ENCODE measurements around the gene ANKRD55. TPM values are rescaled to one million over a fixed set of nuclear protein-coding genes. Genes with fewer than 3 reads are reported as not detected.
"Not testable (repeated sequence)": the region's sequence is repeated elsewhere in the genome, so short reads cannot be mapped to it uniquely, and the experiment has no call there.

Gene ANKRD55
- total RNA-seq: 0.79 and 1.0 TPM in 2 replicates

DNA sequence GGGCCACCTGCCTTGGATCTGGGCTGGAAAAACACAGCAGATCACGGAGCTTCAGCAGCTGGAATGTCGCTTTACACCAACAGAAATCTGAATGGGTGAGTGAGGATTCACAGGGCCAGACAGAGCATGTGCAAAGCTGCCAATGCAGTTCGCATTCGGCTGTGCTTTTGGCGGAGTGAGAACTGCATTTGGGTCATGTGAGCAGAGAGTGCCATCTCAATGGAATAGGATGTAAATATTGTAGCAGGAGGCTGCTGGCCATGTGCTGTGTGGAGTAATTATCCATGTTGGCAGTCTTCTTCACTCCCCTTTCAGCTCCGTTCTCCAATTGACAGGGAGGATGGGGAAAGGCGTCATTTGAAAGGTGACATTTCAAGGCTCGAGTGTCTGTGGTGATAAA, at the start of gene ANKRD55:
Gene ANKRD55, minus strand, starts transcription at position 101 of the 400 bp plus-strand sequence. CDS start 417 bp downstream, outside the sequence.
- no peak for DNase-seq
- no peak within 1 kb of the TSS for H3K27ac Mint-ChIP-seq
- H3K4me3 Mint-ChIP-seq: no peak within 1 kb of the TSS
- intact Hi-C loops (cut with micrococcal nuclease): no loop called here
- peaks cover 32% of the 10 kb centered on the region for H3K27me3 Mint-ChIP-seq
- H3K36me3 Mint-ChIP-seq (ENCODE audit: low read depth): no peaks in the 10 kb centered on the region
- peaks cover 5% of the 10 kb centered on the region for H3K4me1 Mint-ChIP-seq
- H3K9me3 Mint-ChIP-seq: no peaks in the 10 kb centered on the region

- H3K4me1 Mint-ChIP-seq: no peaks in the 10 kb centered on the region
- H3K36me3 Mint-ChIP-seq (ENCODE audit: low read depth): no peaks in the 10 kb centered on the region
- no peaks in the 10 kb centered on the region for H3K27me3 Mint-ChIP-seq
- H3K9me3 Mint-ChIP-seq: no peaks in the 10 kb centered on the region
- H3K27ac Mint-ChIP-seq: no peak overlapping the region
- no peak for DNase-seq
- H3K4me3 Mint-ChIP-seq: no peak overlapping the region
- intact Hi-C loops (cut with micrococcal nuclease): no loop called here
Observed at GRCh38 chr5:56282216-56282615, 49.1 kb upstream of the ANKRD55 start.

DNA sequence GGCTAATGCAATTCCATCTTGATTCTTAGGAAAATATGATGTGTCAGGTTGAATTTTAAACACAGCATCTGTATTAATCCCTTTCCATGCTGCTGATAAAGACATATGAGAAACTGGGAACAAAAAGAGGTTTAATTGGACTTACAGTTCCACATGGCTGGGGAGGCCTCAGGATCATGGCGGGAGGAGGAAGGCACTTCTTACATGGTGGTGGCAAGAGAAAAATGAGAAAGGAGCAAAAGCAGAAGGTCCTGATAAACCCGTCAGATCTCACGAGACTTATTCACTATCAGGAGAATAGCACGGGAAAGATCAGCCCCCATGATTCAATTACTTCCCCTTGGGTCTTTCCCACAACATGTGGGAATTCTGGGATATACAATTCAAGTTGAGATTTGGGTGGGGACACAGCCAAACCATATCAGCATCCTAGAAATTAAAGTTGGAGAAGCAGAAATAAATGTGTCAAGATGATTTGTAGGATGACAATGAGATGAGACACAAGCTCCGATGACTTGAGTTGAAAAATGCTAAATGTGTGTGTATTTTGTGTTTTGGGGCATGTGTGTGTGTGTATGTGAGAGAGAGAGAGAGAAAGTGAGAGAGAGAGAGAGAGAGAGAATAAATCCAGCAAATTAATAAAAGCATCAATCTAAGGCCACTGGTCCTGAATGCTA, 48.5 kb upstream of the ANKRD55 start:
- Mint-ChIP-seq H3K4me1 (no peaks in the 10 kb centered on the region), H3K27me3 (no peaks in the 10 kb centered on the region), H3K36me3 (ENCODE audit: low read depth) (no peaks in the 10 kb centered on the region), H3K4me3 (no peak overlapping the region), H3K9me3 (peaks cover under 1% of the 10 kb centered on the region), H3K27ac (no peak overlapping the region)
- intact Hi-C loops (cut with micrococcal nuclease): no loop called here
- DNase-seq: no peak

DNA sequence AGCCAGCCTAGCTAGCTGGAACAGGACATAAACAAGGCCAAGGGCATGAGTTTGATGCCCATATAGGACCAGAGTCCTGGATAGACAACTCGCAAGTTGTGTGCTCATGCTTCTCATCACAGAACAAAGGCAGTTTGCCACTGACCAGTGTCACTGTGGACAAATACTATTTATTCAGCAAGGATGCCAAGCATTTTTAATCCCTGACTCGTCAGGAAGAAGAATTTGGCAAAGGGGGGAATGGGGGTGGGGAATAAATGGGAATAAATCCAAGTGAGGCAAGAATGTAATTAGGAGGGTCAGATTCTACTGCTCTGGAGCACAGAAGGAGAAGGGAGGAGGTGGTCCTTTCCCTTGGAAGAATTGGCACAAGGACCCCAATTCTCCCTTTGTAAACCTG, 46.8 kb upstream of the ANKRD55 start:
- DNase-seq: no peak
- intact Hi-C loops (cut with micrococcal nuclease): loop anchor here (10.0 kb wide), 1 partner anchor 415 kb away; no protein-coding TSS in a partner anchor
- Mint-ChIP-seq H3K36me3 (ENCODE audit: low read depth) (peaks cover 3% of the 10 kb centered on the region), H3K4me3 (no peak overlapping the region), H3K27me3 (no peaks in the 10 kb centered on the region), H3K9me3 (peaks cover 12% of the 10 kb centered on the region), H3K4me1 (no peaks in the 10 kb centered on the region), H3K27ac (no peak overlapping the region)

DNA sequence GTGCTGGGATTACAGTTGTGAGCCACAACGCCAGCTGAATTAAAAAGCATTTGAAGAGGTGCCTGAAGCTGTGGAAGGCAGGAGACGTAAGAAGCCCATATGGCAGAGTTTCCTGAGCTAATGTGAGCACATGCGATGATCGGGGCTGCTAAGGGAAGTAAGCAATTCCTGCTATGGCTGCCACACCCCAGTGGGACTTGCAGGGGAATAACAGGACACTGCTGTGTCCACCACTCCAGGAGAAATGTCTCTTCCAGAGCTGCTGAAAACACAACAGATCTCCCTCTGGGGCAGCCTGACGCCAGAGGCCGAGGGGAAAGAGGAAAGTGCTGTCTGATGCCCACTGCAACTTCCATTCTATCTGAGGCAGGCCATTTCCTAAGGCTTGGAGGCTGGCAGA, 46.2 kb upstream of the ANKRD55 start:
- Mint-ChIP-seq H3K4me1 (no peaks in the 10 kb centered on the region), H3K36me3 (ENCODE audit: low read depth) (peaks cover 3% of the 10 kb centered on the region), H3K9me3 (peaks cover 12% of the 10 kb centered on the region), H3K27me3 (no peaks in the 10 kb centered on the region), H3K4me3 (no peak overlapping the region), H3K27ac (no peak overlapping the region)
- DNase-seq: no peak
- intact Hi-C loops (cut with micrococcal nuclease): loop anchor here (10.0 kb wide), 1 partner anchor 416 kb away; no protein-coding TSS in a partner anchor

- no peak for DNase-seq
- peaks cover 12% of the 10 kb centered on the region for H3K9me3 Mint-ChIP-seq
- H3K27me3 Mint-ChIP-seq: no peaks in the 10 kb centered on the region
- H3K4me1 Mint-ChIP-seq: peaks cover 1% of the 10 kb centered on the region
- intact Hi-C loops (cut with micrococcal nuclease): loop anchor here (10.0 kb wide), 1 partner anchor 416 kb away; no protein-coding TSS in a partner anchor
- H3K27ac Mint-ChIP-seq: no peak overlapping the region
- no peak overlapping the region for H3K4me3 Mint-ChIP-seq
- H3K36me3 Mint-ChIP-seq (ENCODE audit: low read depth): peaks cover 3% of the 10 kb centered on the region
Observed at GRCh38 chr5:56278335-56278753, 45.2 kb upstream of the ANKRD55 start.

- Mint-ChIP-seq H3K4me3 (no peak overlapping the region), H3K27me3 (no peaks in the 10 kb centered on the region)
- DNase-seq: no peak
Observed at GRCh38 chr5:56277573-56277972, 44.4 kb upstream of the ANKRD55 start.

DNA sequence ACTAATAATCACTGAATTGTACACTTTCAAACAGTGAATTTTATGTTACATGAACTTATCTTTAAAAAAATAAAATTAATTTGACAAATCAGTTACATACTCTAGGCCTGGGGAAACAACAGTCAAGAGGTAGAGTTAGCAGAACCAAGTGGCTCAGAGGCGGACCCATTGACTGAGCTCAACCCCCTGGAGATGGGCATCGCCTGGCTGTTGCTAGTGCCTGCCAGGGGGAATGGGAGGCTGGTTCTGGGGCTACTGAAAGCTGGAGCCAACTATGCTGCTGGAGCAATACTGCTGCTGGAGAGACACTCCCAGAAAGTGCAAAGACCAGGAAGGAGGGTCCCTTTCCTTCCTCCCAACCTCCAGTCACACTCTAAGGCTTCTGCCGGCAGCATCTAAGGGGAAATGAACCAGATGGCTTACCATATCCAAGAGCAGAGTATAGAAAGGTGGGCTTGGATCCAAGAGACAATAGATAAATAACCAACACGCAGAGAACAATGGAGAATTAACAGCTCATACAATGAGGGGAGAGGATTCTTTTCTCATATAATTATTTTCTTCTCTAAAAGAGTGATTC, 40.3 kb upstream of the ANKRD55 start:
- Mint-ChIP-seq H3K9me3 (peaks cover 12% of the 10 kb centered on the region), H3K36me3 (ENCODE audit: low read depth) (peaks cover 3% of the 10 kb centered on the region), H3K27ac (no peak overlapping the region), H3K4me1 (peaks cover 27% of the 10 kb centered on the region), H3K4me3 (no peak overlapping the region), H3K27me3 (no peaks in the 10 kb centered on the region)
- DNase-seq: no peak
- intact Hi-C loops (cut with micrococcal nuclease): loop anchor here (5.0 to 10.0 kb wide), 2 partner anchors 421 to 629 kb away; no protein-coding TSS in a partner anchor

More at GRCh38 chr5:56277573-56277972, 44.4 kb upstream of the ANKRD55 start:
- peaks cover 4% of the 10 kb centered on the region for H3K4me1 Mint-ChIP-seq
- intact Hi-C loops (cut with micrococcal nuclease): loop anchor here (10.0 kb wide), 1 partner anchor 417 kb away; no protein-coding TSS in a partner anchor
- H3K27ac Mint-ChIP-seq: no peak overlapping the region
- H3K36me3 Mint-ChIP-seq (ENCODE audit: low read depth): peaks cover 3% of the 10 kb centered on the region
- H3K9me3 Mint-ChIP-seq: peaks cover 12% of the 10 kb centered on the region

DNA sequence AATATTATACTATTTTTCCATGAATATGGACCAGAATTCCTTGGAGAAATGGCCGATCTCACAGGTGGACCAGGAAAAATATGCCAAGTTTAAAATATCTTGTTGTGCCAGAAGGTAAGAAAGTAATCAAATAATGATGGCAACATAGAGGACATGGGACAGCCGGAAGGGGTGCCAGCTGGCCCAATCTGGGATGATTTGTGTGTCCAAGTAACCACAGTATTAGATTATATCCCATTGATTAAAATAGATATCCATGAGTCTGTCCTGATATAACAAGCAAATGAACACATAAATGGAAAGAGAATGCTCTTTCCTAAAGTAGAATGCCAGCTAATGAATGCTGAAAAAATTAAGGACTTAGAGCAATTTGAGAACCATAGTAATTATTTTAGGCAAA, 39.6 kb upstream of the ANKRD55 start:
- intact Hi-C loops (cut with micrococcal nuclease): loop anchor here (5.0 to 10.0 kb wide), 2 partner anchors 422 to 630 kb away; no protein-coding TSS in a partner anchor
- Mint-ChIP-seq H3K27me3 (no peaks in the 10 kb centered on the region), H3K4me1 (peaks cover 27% of the 10 kb centered on the region), H3K9me3 (peaks cover 12% of the 10 kb centered on the region), H3K4me3 (no peak overlapping the region), H3K36me3 (ENCODE audit: low read depth) (peaks cover 3% of the 10 kb centered on the region), H3K27ac (no peak overlapping the region)
- DNase-seq: no peak

- H3K4me1 Mint-ChIP-seq: peaks cover 27% of the 10 kb centered on the region
- H3K36me3 Mint-ChIP-seq (ENCODE audit: low read depth): peaks cover 2% of the 10 kb centered on the region
- peaks cover 5% of the 10 kb centered on the region for H3K9me3 Mint-ChIP-seq
- peak overlapping the region; percentile 27 for H3K4me3 Mint-ChIP-seq
- peak overlapping the region; percentile 20 for H3K27ac Mint-ChIP-seq
- peak; percentile 92 for DNase-seq
- intact Hi-C loops (cut with micrococcal nuclease): loop anchor here (1.0 to 10.0 kb wide), 7 partner anchors 59 to 632 kb away; no protein-coding TSS in a partner anchor
- H3K27me3 Mint-ChIP-seq: no peaks in the 10 kb centered on the region
Observed at GRCh38 chr5:56270568-56271392, 37.6 kb upstream of the ANKRD55 start.

GRCh38 chr5:56270058-56270457, 36.9 kb upstream of the ANKRD55 start:
- Mint-ChIP-seq H3K9me3 (no peaks in the 10 kb centered on the region), H3K4me1 (peaks cover 27% of the 10 kb centered on the region), H3K27ac (peak overlapping the region; percentile 20), H3K36me3 (ENCODE audit: low read depth) (no peaks in the 10 kb centered on the region), H3K4me3 (no peak overlapping the region), H3K27me3 (peaks cover 2% of the 10 kb centered on the region)
- intact Hi-C loops (cut with micrococcal nuclease): loop anchor here (1.0 to 10.0 kb wide), 7 partner anchors 59 to 632 kb away; no protein-coding TSS in a partner anchor
- peak; percentile 60 for DNase-seq

DNA sequence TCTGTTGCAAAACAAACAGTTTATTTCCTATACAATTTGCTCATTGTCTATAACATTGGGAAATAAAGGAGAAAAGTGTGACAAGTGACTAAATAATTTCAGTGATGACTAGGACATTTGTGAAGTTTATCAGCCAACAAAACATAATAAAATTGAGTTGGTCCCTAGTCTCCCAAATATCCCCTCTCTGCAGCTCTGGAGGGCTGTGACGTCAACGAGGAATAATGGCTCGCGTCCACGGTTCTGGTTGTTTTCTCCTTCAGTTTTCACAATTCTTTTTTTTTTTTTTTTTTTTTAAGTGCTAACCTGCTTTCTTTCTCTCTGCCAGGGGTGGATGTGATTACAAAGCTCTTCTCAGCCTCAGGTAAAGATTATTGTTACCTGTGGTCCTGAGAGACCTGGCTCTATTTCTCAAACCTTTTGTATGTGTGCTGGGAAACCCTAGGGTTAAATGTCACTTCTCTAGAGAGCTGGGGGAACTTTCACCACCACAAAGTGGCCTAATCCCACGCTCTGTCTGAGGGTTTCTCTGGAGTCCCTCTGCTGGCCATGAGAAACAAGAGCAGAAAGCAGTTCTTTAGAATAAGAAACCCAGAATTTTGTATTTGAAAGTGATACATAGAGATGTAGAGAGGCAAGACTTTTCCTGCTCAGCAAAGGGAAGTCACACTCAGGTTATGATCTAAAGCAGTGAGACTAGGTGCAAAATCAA, 36.2 kb upstream of the ANKRD55 start:
- H3K4me1 Mint-ChIP-seq: peaks cover 27% of the 10 kb centered on the region
- H3K9me3 Mint-ChIP-seq: no peaks in the 10 kb centered on the region
- H3K4me3 Mint-ChIP-seq: no peak overlapping the region
- peaks cover 4% of the 10 kb centered on the region for H3K27me3 Mint-ChIP-seq
- peak overlapping the region; percentile 32 for H3K27ac Mint-ChIP-seq
- DNase-seq: peak; percentile 77
- intact Hi-C loops (cut with micrococcal nuclease): loop anchor here (2.0 kb wide), 2 partner anchors 333 to 869 kb away; no protein-coding TSS in a partner anchor
- H3K36me3 Mint-ChIP-seq (ENCODE audit: low read depth): no peaks in the 10 kb centered on the region

GRCh38 chr5:56268707-56269106, 35.6 kb upstream of the ANKRD55 start:
- not testable (repeated sequence) for H3K27me3 Mint-ChIP-seq; H3K36me3 Mint-ChIP-seq (ENCODE audit: low read depth); DNase-seq; H3K27ac Mint-ChIP-seq; H3K4me3 Mint-ChIP-seq; H3K9me3 Mint-ChIP-seq
- intact Hi-C loops (cut with micrococcal nuclease): loop anchor here (2.0 kb wide), 2 partner anchors 332 to 870 kb away; no protein-coding TSS in a partner anchor
- peaks cover 25% of the 10 kb centered on the region for H3K4me1 Mint-ChIP-seq
